D721Med (cell line): ENCODE results near the gene RNU6-1.

Source experiments
- DNase-seq: peaks from one replicate; pipeline ENCODE4 v3.0.0; 2011; ENCODE audit warnings: low spot score; ENCODE audit not compliant: insufficient read length
- FAIRE-seq: peaks from 2 replicates; lab custom pipeline; 2011; peaks lifted over from hg19 to GRCh38; lab: Jason Lieb, UNC
- CTCF ChIP-seq: IDR thresholded peaks from 2 replicates; pipeline ENCODE4 v1.5.1; 2012; ENCODE audit warnings: mild to moderate bottlenecking, control low read depth; ENCODE audit not compliant: insufficient read depth; ENCODE audit errors: missing control alignments

RNU6-1 gene

GRCh38 chr15:67824976-67825880 lies 14.6 kb downstream of the RNU6-1 start, which contains the start of gene SKOR1:
Gene SKOR1 (plus strand): TSS chr15:67825509. CDS start chr15:67825603, 94 bp downstream.
- no peak for FAIRE-seq
- no peak for DNase-seq
- TF ChIP-seq CTCF: no peak

DNA sequence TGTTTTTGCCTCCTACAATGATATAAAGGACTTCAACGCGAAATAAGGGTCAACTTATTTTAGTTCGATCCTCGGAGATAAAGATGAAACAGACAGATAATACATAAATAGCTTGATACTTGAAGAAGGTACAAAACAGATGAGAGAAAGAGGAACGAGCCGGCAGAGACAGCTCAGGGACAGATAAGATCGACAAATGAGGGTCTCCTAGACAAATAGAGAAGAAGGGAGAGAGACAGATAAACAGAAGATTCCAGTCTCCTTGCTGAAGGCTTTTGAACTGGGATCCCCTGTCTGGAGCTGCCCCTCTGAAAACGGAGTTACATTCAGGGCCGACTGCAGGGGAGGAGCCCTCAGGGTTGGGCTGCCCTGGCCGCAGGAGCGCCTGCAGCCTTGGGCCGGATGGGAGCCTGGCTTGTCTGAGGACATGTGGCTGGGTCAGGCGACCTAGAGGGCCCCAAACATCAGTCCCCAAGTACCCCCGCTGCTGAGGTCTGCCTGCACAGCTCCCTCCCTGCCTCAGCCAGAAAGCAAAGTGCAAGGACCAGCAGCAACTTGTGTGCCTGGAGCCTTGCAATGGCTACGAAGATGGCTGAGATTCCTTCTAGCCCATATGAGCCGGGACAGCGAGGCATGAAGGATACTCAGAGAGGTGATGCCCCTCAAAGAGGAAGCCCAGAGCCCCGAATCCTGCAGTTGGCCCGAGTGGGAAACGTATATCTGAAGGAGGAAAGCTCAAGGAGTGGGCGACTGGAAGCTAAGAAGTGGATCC lies 15.5 kb downstream of the RNU6-1 start:
- TF ChIP-seq CTCF: no peak
- DNase-seq: no peak
- no peak for FAIRE-seq

DNA sequence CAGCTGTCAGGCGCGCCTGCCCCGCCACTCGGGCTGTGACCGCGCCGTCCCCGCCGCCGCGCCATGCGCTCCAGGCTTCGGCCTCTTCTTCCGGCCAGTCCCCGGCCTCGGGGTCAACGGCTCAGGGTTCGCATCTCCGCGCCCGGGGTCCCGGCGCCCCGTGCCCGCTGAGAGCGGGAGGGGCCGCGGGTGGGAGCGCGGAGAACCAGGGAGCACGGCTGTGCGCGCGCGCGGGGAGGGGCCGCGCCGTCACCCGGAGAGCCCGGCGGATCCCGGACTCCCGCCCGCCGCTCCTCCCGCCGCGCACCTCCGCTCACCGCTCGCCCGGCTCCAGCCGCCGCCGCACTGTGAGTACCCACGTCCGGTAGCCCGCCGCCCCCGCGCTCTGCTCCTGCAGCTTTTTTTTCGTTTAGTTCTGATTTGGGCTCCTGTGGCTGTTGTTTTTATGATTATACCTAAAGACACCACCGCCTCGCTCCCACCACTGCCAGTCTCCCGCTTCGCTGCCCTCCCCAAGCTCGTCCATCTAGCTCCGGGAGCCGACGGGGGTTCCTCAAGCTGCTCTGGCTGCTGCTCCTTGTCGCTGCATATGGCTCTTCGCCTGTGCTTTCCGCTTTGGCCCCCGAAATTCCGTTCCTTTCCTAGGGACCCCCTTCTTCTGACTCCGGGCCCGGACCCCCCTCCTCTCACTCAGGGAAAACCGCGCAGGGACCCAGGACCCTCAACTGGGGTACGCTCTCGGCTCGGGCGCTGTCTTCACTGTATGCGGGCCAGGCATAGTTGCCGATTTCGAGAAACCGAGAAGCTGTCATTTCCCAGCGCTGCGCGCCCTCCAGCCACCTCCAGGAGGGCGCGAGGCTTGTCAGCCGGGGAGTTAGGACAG lies 16.3 kb downstream of the RNU6-1 start:
- FAIRE-seq: no peak
- no peak for TF ChIP-seq CTCF
- DNase-seq: no peak

GRCh38 chr15:67822537-67823313 lies 17.1 kb downstream of the RNU6-1 start:
- no peak for FAIRE-seq
- TF ChIP-seq CTCF: no peak
- DNase-seq: no peak

DNA sequence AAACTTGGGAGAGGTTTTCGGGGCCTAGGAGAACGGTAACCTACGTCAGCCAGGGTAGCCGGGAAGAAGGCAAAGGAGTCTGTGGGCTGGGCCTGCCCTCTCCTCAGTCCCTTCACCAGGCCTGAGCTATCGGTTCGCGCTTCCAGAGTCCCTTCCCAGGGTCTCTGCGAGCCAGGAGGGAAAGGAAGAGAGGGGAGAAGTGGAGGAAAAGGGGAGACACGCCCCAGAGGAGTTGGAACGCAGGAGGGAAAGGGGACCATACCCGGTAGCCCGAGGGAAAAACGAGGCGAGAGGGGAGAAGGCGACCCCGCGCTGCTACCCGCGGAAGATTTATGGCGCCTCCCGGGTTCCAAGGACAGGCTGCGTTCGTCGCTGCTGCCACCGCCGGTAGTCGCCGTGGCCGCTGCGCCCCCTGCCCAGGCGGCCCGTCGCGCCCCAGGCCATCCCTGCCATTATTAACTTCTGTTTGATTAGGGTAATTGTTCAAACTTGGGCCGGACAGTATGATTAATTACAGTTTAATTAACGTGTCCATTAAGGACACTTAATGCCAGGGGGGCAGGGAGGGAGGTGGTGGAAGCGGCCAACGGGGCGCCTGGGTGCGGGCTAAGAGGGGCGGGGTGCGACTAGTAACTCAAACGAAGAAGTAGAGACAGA lies 17.9 kb downstream of the RNU6-1 start:
- no peak for TF ChIP-seq CTCF
- no peak for FAIRE-seq
- DNase-seq: no peak
